Measurements from ENCODE around the gene SNX10.

SNX10 gene

GRCh38 chr7:26326211-26326610 lies 34.5 kb downstream of the SNX10 start:
- H3K27ac ChIP-seq = no peak overlapping the region
- no peak for TF ChIP-seq ZFX (IDR thresholded peaks at IDR 0.05)
- TF ChIP-seq CTCF (conservative IDR thresholded peaks at IDR 0.05) = no peak

- no peak overlapping the region for H3K27ac ChIP-seq
- TF ChIP-seq ZFX (IDR thresholded peaks at IDR 0.05) (no peak), CTCF (conservative IDR thresholded peaks at IDR 0.05) (no peak)
These were observed 37.1 kb downstream of the SNX10 start for GRCh38 chr7:26328498-26329390.

- no peak overlapping the region for H3K27ac ChIP-seq
- TF ChIP-seq ZFX (IDR thresholded peaks at IDR 0.05) (no peak), CTCF (conservative IDR thresholded peaks at IDR 0.05) (no peak)
These were observed 38.0 kb downstream of the SNX10 start for GRCh38 chr7:26329520-26330255.

GRCh38 chr7:26331113-26331512 lies 39.5 kb downstream of the SNX10 start:
- TF ChIP-seq CTCF (conservative IDR thresholded peaks at IDR 0.05) (no peak), ZFX (IDR thresholded peaks at IDR 0.05) (no peak)
- H3K27ac ChIP-seq = no peak overlapping the region

- TF ChIP-seq CTCF (conservative IDR thresholded peaks at IDR 0.05) (no peak), ZFX (IDR thresholded peaks at IDR 0.05) (no peak)
- H3K27ac ChIP-seq = no peak overlapping the region
These were observed 40.1 kb downstream of the SNX10 start for GRCh38 chr7:26331789-26332188.

GRCh38 chr7:26332698-26333097 lies 41.0 kb downstream of the SNX10 start:
- H3K27ac ChIP-seq = no peak overlapping the region
- TF ChIP-seq CTCF (conservative IDR thresholded peaks at IDR 0.05) (no peak), ZFX (IDR thresholded peaks at IDR 0.05) (no peak)
